Uterus (tissue), 4 donors: ENCODE data around the gene CARMIL3. TPM values are rescaled to one million over a fixed set of nuclear protein-coding genes. Genes with fewer than 3 reads are reported as not detected.

Source experiments
- DNase-seq, 2 donors: peaks; one replicate each; pipeline ENCODE4 v3.0.0-alpha.2; 2019 to 2020
- H3K27ac ChIP-seq, 2 donors: fragments of 200-600 bp; sonication (generic); 1 replicate in 1 of 2; 2 replicates in 1 of 2; pipeline ENCODE4 v1.5.1; 2016 to 2018
- H3K27me3 ChIP-seq, 2 donors: fragments of 200-600 bp; sonication (generic); one replicate each; pipeline ENCODE4 v1.5.1; 2018 to 2019; ENCODE audit warnings: control low read depth in 1 of 2
- H3K36me3 ChIP-seq, 2 donors: fragments of 200-600 bp; sonication (generic); one replicate each; pipeline ENCODE4 v1.5.1; 2019; ENCODE audit warnings: control low read depth in 1 of 2
- H3K4me1 ChIP-seq, 2 donors: fragments of 200-600 bp; sonication (generic); one replicate each; pipeline ENCODE4 v1.5.1; 2018 to 2019; ENCODE audit warnings: control low read depth in 1 of 2
- H3K4me3 ChIP-seq, 2 donors: fragments of 200-600 bp; sonication (generic); 1 replicate in 1 of 2; 2 replicates in 1 of 2; pipeline ENCODE4 v1.5.1; 2018 to 2019; ENCODE audit warnings: mild to moderate bottlenecking in 1 of 2
- H3K9me3 ChIP-seq, 2 donors: fragments of 200-600 bp; sonication (generic); one replicate each; pipeline ENCODE4 v1.5.1; 2019; ENCODE audit warnings: control low read depth in 1 of 2
- CTCF ChIP-seq, 4 experiments: fragments of 200-600 bp in 2 of 4; fragments of 450-650 bp in 2 of 4; sonication (generic) in 2 of 4; IDR thresholded peaks; one replicate each; pipeline ENCODE4 v1.5.1; 2016 to 2019; ENCODE audit warnings: antibody characterized with exemption in 4 of 4, mild to moderate bottlenecking in 2 of 4, moderate library complexity in 1 of 4
- POLR2A ChIP-seq, 2 donors: fragments of 450-650 bp; IDR thresholded peaks; one replicate each; pipeline ENCODE4 v1.6.1; 2016; ENCODE audit warnings: antibody characterized with exemption in 2 of 2, mild to moderate bottlenecking in 1 of 2, moderate library complexity in 1 of 2
- intact Hi-C: fragments of 100-400 bp; cut with DNase I; formaldehyde crosslinking; loops from one replicate; pipeline ENCODE4 v1.15.1; 2023; ENCODE audit warnings: low total_unique reads
- total RNA-seq, 4 donors: library from RNA; depleted of rRNA in 3 of 4; stranded (reverse); fragments of >200 nt in 3 of 4; gene quantifications; one replicate each; pipeline versions ENCODE4 v1.1.0 to v1.2.4, GENCODE V29; 2014 to 2023
- donor health status: DM: yes; HTN: yes; CAD: no.

Gene CARMIL3
- total RNA-seq, 4 donors from 2014 or later = 0.21 to 0.48 TPM; not detected in 2

- Histone ChIP-seq H3K36me3 (no peaks in the 10 kb centered on the region), H3K4me1 (peaks cover 0 to 8% of the 10 kb centered on the region in 2 donors), H3K27ac (peak overlapping the region in 1 of 2 donors; percentile 93), H3K9me3 (no peaks in the 10 kb centered on the region), H3K4me3 (no peak overlapping the region), H3K27me3 (no peaks in the 10 kb centered on the region)
- no peak for DNase-seq
- intact Hi-C loops = loop anchor here (5.0 kb wide), 1 partner anchor 35 kb away; no protein-coding TSS in a partner anchor
- TF ChIP-seq POLR2A (IDR thresholded peaks at IDR 0.05) (no peak), CTCF (IDR thresholded peaks at IDR 0.05) (no peak)
These were observed 40.8 kb downstream of the CARMIL3 start for GRCh38 chr14:24092505-24093206.

GRCh38 chr14:24093207-24093900, 41.5 kb downstream of the CARMIL3 start:
- intact Hi-C loops = loop anchor here (5.0 kb wide), 1 partner anchor 36 kb away; no protein-coding TSS in a partner anchor
- peak overlapping the region; percentile 84 to 93 for H3K27ac ChIP-seq
- no peak for DNase-seq

GRCh38 chr14:24093901-24094840, 42.4 kb downstream of the CARMIL3 start, which contains the start of gene PCK2:
Gene PCK2, plus strand, starts transcription at chr14:24094311. Its CDS starts 95 bp downstream, at chr14:24094406.
- Histone ChIP-seq H3K36me3 (no peaks in the 10 kb centered on the region), H3K4me3 (peak within 1 kb of the TSS; percentile 71 to 84), H3K4me1 (peaks cover 0 to 8% of the 10 kb centered on the region in 2 donors), H3K27ac (peak within 1 kb of the TSS; percentile 84 to 93), H3K9me3 (no peaks in the 10 kb centered on the region), H3K27me3 (no peaks in the 10 kb centered on the region)
- intact Hi-C loops = loop anchor here (5.0 kb wide), 1 partner anchor 37 kb away; no protein-coding TSS in a partner anchor
- peak in 1 of 4 experiments; percentile 17 for TF ChIP-seq CTCF (IDR thresholded peaks at IDR 0.05)
- TF ChIP-seq POLR2A (IDR thresholded peaks at IDR 0.05) = peak in 1 of 2 donors; percentile 61
- peak; percentile 88 to 93 for DNase-seq

More at GRCh38 chr14:24093207-24093900, 41.5 kb downstream of the CARMIL3 start:
- Histone ChIP-seq H3K27me3 (no peaks in the 10 kb centered on the region), H3K9me3 (no peaks in the 10 kb centered on the region), H3K4me1 (peaks cover 0 to 8% of the 10 kb centered on the region in 2 donors), H3K4me3 (peak overlapping the region; percentile 71 to 84), H3K36me3 (no peaks in the 10 kb centered on the region)
- no peak for TF ChIP-seq CTCF (IDR thresholded peaks at IDR 0.05)
- no peak for TF ChIP-seq POLR2A (IDR thresholded peaks at IDR 0.05)

GRCh38 chr14:24094841-24095270, 43.0 kb downstream of the CARMIL3 start:
- H3K36me3 ChIP-seq = no peaks in the 10 kb centered on the region
- TF ChIP-seq CTCF (IDR thresholded peaks at IDR 0.05) (no peak), POLR2A (IDR thresholded peaks at IDR 0.05) (no peak)
- H3K9me3 ChIP-seq = no peaks in the 10 kb centered on the region
- intact Hi-C loops = loop anchor here (5.0 kb wide), 1 partner anchor 38 kb away; no protein-coding TSS in a partner anchor
- DNase-seq = no peak
- H3K27me3 ChIP-seq = no peaks in the 10 kb centered on the region
- peak overlapping the region; percentile 71 to 84 for H3K4me3 ChIP-seq
- peaks cover 0 to 8% of the 10 kb centered on the region in 2 donors for H3K4me1 ChIP-seq
- peak overlapping the region; percentile 84 to 93 for H3K27ac ChIP-seq
